T-cell (primary cell): ENCODE results near the gene RBFOX1. TPM values are rescaled to one million over a fixed set of nuclear protein-coding genes. Genes with fewer than 3 reads are reported as not detected.

ENCODE experiments used
- ATAC-seq, 4 experiments: fragments of 200-7000 bp in 3 of 4; fragments of 150-1000 bp in 1 of 4; cut with Tn5 transposase; replicated peaks in 1 of 4; 1 replicate in 3 of 4; 2 replicates in 1 of 4; pipeline ENCODE4 v1.10.0; 2021; ENCODE audit warnings: moderate library complexity in 3 of 4, mild to moderate bottlenecking in 2 of 4, moderate number of reproducible peaks in 1 of 4
- CTCF ChIA-PET, 2 donors: fragments of 300-600 bp; sonication (Branson Sonifier 250); formaldehyde crosslinking; loops; one replicate each; lab custom pipeline; 2022; ENCODE audit warnings: antibody characterized with exemption in 2 of 2; lab: Charles Lee
- POLR2A ChIA-PET, 2 donors: fragments of 300-600 bp; sonication (Branson Sonifier 250); formaldehyde crosslinking; loops; one replicate each; lab custom pipeline; 2022; ENCODE audit warnings: antibody characterized with exemption in 2 of 2; lab: Charles Lee
- DNase-seq, 35 experiments: peaks; one replicate each; pipeline versions ENCODE4 v3.0.0 to v3.0.0-alpha.2; 2013 to 2023
- H3K27ac ChIP-seq: one replicate; pipeline ENCODE4 v1.5.1; 2013; ENCODE audit warnings: low read length
- H3K27me3 ChIP-seq, 2 experiments: replicated peaks in 1 of 2; 1 replicate in 1 of 2; 2 replicates in 1 of 2; pipeline versions ENCODE4 v1.6.1 to v1.7.0; 2013; ENCODE audit warnings: low read length in 1 of 2, mixed read lengths in 1 of 2; ENCODE audit not compliant: control insufficient read depth in 2 of 2, insufficient read depth in 2 of 2; ENCODE audit errors: extremely low read depth in 1 of 2
- H3K36me3 ChIP-seq, 2 donors: 1 replicate in 1 of 2; 2 replicates in 1 of 2; pipeline versions ENCODE4 v1.6.1 to v1.7.0; 2013; ENCODE audit warnings: low read length in 1 of 2; ENCODE audit not compliant: control insufficient read depth in 2 of 2, insufficient read depth in 1 of 2; ENCODE audit errors: extremely low read depth in 1 of 2
- H3K4me1 ChIP-seq, 2 experiments: 1 replicate in 1 of 2; 2 replicates in 1 of 2; pipeline versions ENCODE4 v1.6.1 to v1.7.0; 2013; ENCODE audit warnings: low read length in 2 of 2, mixed read lengths in 1 of 2; ENCODE audit not compliant: insufficient read depth in 2 of 2, control insufficient read depth in 1 of 2; ENCODE audit errors: extremely low read depth in 1 of 2
- H3K4me3 ChIP-seq, 2 donors: 1 replicate in 1 of 2; 2 replicates in 1 of 2; pipeline versions ENCODE4 v1.5.1 to v1.7.0; 2013; ENCODE audit warnings: mild to moderate bottlenecking in 2 of 2, low read length in 1 of 2, moderate library complexity in 1 of 2; ENCODE audit not compliant: control insufficient read depth in 1 of 2; ENCODE audit errors: extremely low read depth in 1 of 2
- H3K9me3 ChIP-seq: 2 replicates; pipeline ENCODE4 v1.7.0; 2013
- H3K27ac Mint-ChIP-seq, 2 donors: one replicate each; pipeline ENCODE4 v1.8.0; 2020 to 2021; ENCODE audit warnings: mild to moderate bottlenecking in 2 of 2, mixed read lengths in 2 of 2
- H3K27me3 Mint-ChIP-seq, 2 donors: one replicate each; pipeline ENCODE4 v1.8.0; 2021 to 2022; ENCODE audit warnings: mixed read lengths in 2 of 2
- H3K36me3 Mint-ChIP-seq: one replicate; pipeline ENCODE4 v1.8.0; 2021; ENCODE audit warnings: mixed read lengths
- H3K4me1 Mint-ChIP-seq, 3 donors: one replicate each; pipeline ENCODE4 v1.8.0; 2020 to 2022; ENCODE audit warnings: mixed read lengths in 3 of 3, mild to moderate bottlenecking in 1 of 3
- H3K4me3 Mint-ChIP-seq, 3 donors: one replicate each; pipeline ENCODE4 v1.8.0; 2020 to 2022; ENCODE audit warnings: mild to moderate bottlenecking in 3 of 3, mixed read lengths in 3 of 3, moderate library complexity in 3 of 3
- H3K9me3 Mint-ChIP-seq, 3 donors: one replicate each; pipeline ENCODE4 v1.8.0; 2020 to 2022; ENCODE audit warnings: mixed read lengths in 3 of 3
- WGBS: methylation state at CpG from one replicate; pipeline ENCODE4 v1.1.5; 2013; ENCODE audit warnings: missing lambda C conversion rate; ENCODE audit not compliant: insufficient coverage; 5-methylcytosine and 5-hydroxymethylcytosine counted together
- total RNA-seq, 35 experiments: library from RNA in 6 of 35; stranded (reverse) in 6 of 35; fragments of 120-200 nt in 1 of 35; gene quantifications; one replicate each; pipeline versions ENCODE4 v1.2.1 to v1.2.4 and lab custom pipeline; 2013 to 2026

RBFOX1 gene
- total RNA-seq, 5 donors from 2014 or later (not counting 1 experiment from before 2014, with no cell fraction given) = not detected

DNA sequence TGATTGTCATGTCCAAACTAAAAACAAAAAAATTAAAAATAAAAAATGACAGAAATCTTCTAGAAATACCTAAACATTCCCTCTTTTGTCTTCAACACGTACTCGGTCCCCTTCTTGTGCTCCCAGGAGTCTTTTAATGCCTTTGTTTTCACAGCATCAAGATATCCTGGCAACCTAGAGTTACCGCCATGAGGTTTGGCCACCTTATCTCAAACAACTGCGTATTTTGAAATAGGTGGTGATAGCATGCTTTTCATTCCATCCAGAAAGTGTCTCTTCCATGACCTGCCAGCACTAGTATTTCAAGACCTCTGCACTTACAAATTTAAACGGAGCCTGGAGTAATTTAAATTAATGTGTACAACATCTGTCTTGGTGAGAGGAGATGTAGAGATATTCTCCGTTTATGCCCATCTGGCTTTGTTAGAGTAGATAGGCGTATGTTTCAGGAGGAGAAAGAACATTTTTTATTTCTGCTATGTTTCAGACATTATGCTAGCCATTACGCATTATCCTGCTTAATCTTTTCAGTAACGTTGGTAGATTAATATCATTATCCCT, 42.0 kb downstream of the RBFOX1 start:
- POLR2A ChIA-PET = no interaction called here
- no peak for DNase-seq
- H3K4me3 ChIP-seq = no peak overlapping the region

DNA sequence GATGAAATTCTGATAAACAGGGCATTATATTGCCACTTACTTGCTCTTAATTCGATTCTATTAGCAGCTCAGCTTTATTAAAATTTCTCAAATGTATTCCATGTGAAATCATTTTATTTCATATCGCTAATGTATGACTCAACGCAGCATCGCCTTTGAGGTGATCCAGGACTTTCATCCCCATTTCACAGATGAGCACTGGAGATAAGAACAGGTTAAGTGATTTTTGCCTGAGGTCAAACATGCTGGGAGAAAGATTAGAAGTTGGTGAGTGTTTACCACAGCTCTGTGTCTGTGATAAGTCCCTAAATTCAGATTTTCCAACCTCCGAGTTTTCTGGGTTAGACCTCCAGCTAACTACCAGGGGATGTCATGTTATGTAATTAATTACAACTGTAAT, 43.6 kb downstream of the RBFOX1 start:
- Mint-ChIP-seq H3K36me3 (no peaks in the 10 kb centered on the region), H3K4me3 (no peak overlapping the region), H3K27me3 (no peaks in the 10 kb centered on the region), H3K4me1 (no peaks in the 10 kb centered on the region), H3K9me3 (peaks cover 11 to 21% (median 16%) of the 10 kb centered on the region in 3 donors), H3K27ac (no peak overlapping the region)
- H3K4me1 ChIP-seq = no peaks in the 10 kb centered on the region
- WGBS = no CpG with 5 or more reads among the region's 5 CpGs
- H3K9me3 ChIP-seq = no peaks in the 10 kb centered on the region
- ATAC-seq (no peak), DNase-seq (no peak)
- no peaks in the 10 kb centered on the region for H3K36me3 ChIP-seq
- POLR2A ChIA-PET = no interaction called here
- no peak overlapping the region for H3K4me3 ChIP-seq
- H3K27ac ChIP-seq = no peak overlapping the region
- CTCF ChIA-PET = no interaction called here
- H3K27me3 ChIP-seq = no peaks in the 10 kb centered on the region

More for the DNA sequence above, 42.0 kb downstream of the RBFOX1 start:
- no peak for ATAC-seq
- H3K36me3 Mint-ChIP-seq = no peaks in the 10 kb centered on the region
- H3K4me1 ChIP-seq = no peaks in the 10 kb centered on the region
- H3K4me1 Mint-ChIP-seq = no peaks in the 10 kb centered on the region
- H3K27me3 Mint-ChIP-seq = no peaks in the 10 kb centered on the region
- no peak overlapping the region for H3K27ac ChIP-seq
- no peaks in the 10 kb centered on the region for H3K9me3 ChIP-seq
- WGBS = 100% methylated on average over 2 of the region's 9 CpGs
- peaks cover 18 to 32% (median 19%) of the 10 kb centered on the region in 3 donors for H3K9me3 Mint-ChIP-seq
- no peak overlapping the region for H3K27ac Mint-ChIP-seq
- H3K36me3 ChIP-seq = no peaks in the 10 kb centered on the region
- CTCF ChIA-PET = no interaction called here
- no peak overlapping the region for H3K4me3 Mint-ChIP-seq
- no peaks in the 10 kb centered on the region for H3K27me3 ChIP-seq

DNA sequence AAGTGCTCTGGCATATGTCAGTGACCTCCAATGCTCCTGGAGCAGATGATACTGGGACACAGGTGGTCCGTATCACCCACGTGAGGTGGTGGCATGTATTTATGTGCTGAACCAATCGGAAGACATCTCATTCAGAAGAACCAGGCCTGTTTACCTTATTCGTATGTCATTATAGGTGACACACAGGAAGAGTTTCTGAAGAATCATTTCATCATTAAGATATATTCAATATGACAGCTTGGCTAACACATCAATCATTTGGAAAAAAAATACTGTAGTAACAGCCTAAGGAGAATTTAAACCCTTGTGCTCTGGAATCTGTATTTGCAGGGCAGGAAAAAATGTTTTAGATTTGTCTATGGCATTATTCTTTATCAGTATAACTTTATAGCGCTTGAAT, 44.6 kb downstream of the RBFOX1 start:
- Histone ChIP-seq H3K4me3 (no peak overlapping the region), H3K4me1 (no peaks in the 10 kb centered on the region), H3K27me3 (no peaks in the 10 kb centered on the region), H3K9me3 (no peaks in the 10 kb centered on the region), H3K27ac (no peak overlapping the region), H3K36me3 (no peaks in the 10 kb centered on the region)
- DNase-seq (no peak), ATAC-seq (no peak)
- WGBS = no CpG with 5 or more reads among the region's 5 CpGs
- peaks cover 10 to 18% (median 16%) of the 10 kb centered on the region in 3 donors for H3K9me3 Mint-ChIP-seq
- H3K4me1 Mint-ChIP-seq = no peaks in the 10 kb centered on the region
- H3K4me3 Mint-ChIP-seq = no peak overlapping the region
- POLR2A ChIA-PET = no interaction called here
- CTCF ChIA-PET = no interaction called here
- no peaks in the 10 kb centered on the region for H3K36me3 Mint-ChIP-seq
- H3K27ac Mint-ChIP-seq = no peak overlapping the region
- no peaks in the 10 kb centered on the region for H3K27me3 Mint-ChIP-seq

DNA sequence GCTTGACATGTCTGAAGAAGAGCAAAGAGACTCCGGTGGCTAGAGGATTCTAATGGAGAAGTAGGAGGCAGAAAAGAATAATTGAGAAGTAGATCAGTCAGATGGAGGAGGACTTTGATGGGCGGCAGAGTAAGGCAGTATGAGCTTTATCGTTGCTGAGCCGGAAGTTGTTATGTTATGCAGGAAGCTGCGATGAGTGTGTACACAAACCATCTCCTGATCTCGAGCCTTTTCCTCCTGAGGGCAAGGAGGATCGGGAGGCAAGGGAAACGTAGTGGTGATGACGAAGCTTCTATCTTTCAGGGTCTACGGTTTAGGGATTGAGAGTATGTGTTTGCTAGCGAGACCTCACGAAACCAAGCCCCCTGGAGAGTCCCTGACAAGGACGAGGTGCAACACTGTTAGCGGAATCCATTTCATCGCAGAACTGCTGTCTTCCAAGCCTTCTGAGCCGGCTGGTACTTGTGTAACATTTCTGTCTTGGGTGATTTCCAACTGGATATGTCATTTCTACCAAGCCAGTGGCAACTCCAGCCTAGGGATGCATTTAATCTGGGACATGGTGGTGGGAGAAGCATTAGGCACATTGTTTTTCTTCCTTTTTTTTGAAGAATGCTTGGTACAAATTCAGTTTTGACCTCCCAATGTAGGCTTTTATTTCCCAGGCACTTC, 45.5 kb downstream of the RBFOX1 start:
- Mint-ChIP-seq H3K4me1 (no peaks in the 10 kb centered on the region), H3K27ac (no peak overlapping the region), H3K36me3 (no peaks in the 10 kb centered on the region), H3K4me3 (no peak overlapping the region), H3K27me3 (no peaks in the 10 kb centered on the region), H3K9me3 (peaks cover 7 to 15% (median 12%) of the 10 kb centered on the region in 3 donors)
- H3K27me3 ChIP-seq = no peaks in the 10 kb centered on the region
- CTCF ChIA-PET = no interaction called here
- DNase-seq (no peak), ATAC-seq (no peak)
- no peaks in the 10 kb centered on the region for H3K9me3 ChIP-seq
- H3K4me3 ChIP-seq = no peak overlapping the region
- 83% methylated on average over 12 of the region's 16 CpGs for WGBS
- H3K27ac ChIP-seq = no peak overlapping the region
- POLR2A ChIA-PET = no interaction called here
- no peaks in the 10 kb centered on the region for H3K4me1 ChIP-seq
- H3K36me3 ChIP-seq = no peaks in the 10 kb centered on the region

DNA sequence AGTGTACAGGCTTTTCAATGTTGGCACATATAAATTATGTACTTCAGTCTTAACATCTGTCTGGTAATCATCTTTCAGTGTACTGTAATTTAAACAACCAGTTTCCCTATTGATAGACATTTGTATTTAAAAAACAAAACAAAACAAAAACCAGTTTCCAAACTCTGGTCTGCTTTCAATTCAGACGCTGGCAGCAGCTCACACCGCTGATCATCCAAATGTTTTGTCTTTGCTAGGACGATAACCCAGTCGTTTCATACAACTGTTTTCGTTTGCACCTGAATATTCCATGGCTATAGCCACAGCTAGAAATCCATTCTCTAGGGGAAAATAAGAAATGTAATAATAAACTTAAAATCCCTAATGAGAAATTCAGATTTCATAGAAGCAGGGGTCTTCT, 47.8 kb downstream of the RBFOX1 start:
- H3K27me3 Mint-ChIP-seq = no peaks in the 10 kb centered on the region
- H3K36me3 Mint-ChIP-seq = no peaks in the 10 kb centered on the region
- DNase-seq (no peak), ATAC-seq (no peak)
- Histone ChIP-seq H3K27me3 (no peaks in the 10 kb centered on the region), H3K4me3 (no peak overlapping the region), H3K9me3 (no peaks in the 10 kb centered on the region), H3K36me3 (no peaks in the 10 kb centered on the region), H3K27ac (no peak overlapping the region), H3K4me1 (no peaks in the 10 kb centered on the region)
- no peak overlapping the region for H3K4me3 Mint-ChIP-seq
- H3K9me3 Mint-ChIP-seq = peaks cover 16 to 17% (median 16%) of the 10 kb centered on the region in 3 donors
- CTCF ChIA-PET = no interaction called here
- POLR2A ChIA-PET = no interaction called here
- H3K4me1 Mint-ChIP-seq = no peaks in the 10 kb centered on the region
- 90% methylated on average over 2 of the region's 5 CpGs for WGBS
- no peak overlapping the region for H3K27ac Mint-ChIP-seq

DNA sequence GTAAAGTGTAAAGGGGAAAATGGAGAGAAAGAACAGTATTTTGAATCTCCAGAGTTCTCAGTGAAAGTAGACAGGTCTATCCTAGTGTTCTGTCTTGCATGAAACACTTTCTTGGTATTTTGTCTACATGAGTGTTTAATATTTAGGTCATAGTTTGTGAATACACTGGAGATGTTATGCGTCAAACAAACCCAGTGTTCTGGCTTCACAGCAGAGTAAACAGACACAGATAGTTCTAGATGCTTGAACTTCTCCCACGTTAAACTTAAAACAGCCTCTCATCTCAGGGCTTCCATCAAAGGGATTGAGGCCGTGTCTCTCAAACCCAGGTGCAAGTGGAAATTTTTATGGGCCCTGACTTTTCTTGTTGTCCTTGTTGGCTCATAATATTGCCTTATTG, 48.3 kb downstream of the RBFOX1 start:
- H3K9me3 ChIP-seq = no peaks in the 10 kb centered on the region
- Mint-ChIP-seq H3K9me3 (peaks cover 16 to 18% (median 17%) of the 10 kb centered on the region in 3 donors), H3K27me3 (no peaks in the 10 kb centered on the region), H3K4me3 (no peak overlapping the region), H3K4me1 (no peaks in the 10 kb centered on the region), H3K36me3 (no peaks in the 10 kb centered on the region), H3K27ac (no peak overlapping the region)
- no peaks in the 10 kb centered on the region for H3K27me3 ChIP-seq
- H3K27ac ChIP-seq = no peak overlapping the region
- DNase-seq (no peak), ATAC-seq (no peak)
- H3K4me1 ChIP-seq = no peaks in the 10 kb centered on the region
- H3K36me3 ChIP-seq = no peaks in the 10 kb centered on the region
- 60% methylated on average over 1 of the region's 3 CpGs for WGBS
- H3K4me3 ChIP-seq = no peak overlapping the region
- CTCF ChIA-PET = no interaction called here
- POLR2A ChIA-PET = no interaction called here
